GM21515 (cell line): ENCODE results near the gene SUSD2.
"Not testable (repeated sequence)": the region's sequence is repeated elsewhere in the genome, so short reads cannot be mapped to it uniquely, and the experiment has no call there.

Source experiments
- ATAC-seq: cut with Tn5 transposase; IDR thresholded peaks from one replicate; pipeline ENCODE4 v1.9.1; 2021; ENCODE audit not compliant: unreplicated experiment

The SUSD2 gene

DNA sequence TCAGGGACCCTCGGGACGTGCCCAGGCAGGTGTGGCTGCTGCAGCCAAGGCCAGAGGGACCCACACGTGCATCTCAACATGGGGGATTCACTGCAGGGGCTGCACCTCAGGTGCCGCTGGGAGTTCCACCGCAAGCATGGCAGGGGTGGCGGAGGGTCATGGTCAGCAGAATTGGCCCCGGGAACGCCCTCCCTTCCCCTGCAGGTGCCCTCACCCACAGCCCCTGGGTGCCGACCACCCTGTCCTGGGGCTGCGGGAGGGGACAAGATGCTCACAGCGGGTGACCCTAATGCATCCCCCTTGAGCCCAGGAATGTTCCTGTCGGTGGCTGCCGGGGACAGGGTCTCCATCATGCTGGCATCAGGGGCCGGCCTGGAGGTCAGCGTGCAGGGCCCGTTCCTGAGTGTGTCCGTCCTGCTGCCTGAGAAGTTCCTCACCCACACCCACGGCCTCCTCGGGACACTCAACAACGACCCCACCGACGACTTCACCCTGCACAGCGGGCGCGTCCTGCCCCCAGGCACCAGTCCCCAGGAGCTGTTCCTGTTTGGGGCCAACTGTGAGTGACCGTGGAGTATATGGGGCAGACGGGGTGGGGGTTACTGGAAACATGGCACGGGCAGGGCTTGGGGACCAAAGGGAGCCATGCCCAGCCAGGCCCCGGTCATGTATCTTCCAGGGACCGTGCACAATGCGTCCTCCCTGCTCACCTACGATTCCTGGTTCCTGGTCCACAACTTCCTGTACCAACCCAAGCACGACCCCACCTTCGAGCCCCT is 5.8 kb downstream of the SUSD2 start:
- ATAC-seq = no peak

DNA sequence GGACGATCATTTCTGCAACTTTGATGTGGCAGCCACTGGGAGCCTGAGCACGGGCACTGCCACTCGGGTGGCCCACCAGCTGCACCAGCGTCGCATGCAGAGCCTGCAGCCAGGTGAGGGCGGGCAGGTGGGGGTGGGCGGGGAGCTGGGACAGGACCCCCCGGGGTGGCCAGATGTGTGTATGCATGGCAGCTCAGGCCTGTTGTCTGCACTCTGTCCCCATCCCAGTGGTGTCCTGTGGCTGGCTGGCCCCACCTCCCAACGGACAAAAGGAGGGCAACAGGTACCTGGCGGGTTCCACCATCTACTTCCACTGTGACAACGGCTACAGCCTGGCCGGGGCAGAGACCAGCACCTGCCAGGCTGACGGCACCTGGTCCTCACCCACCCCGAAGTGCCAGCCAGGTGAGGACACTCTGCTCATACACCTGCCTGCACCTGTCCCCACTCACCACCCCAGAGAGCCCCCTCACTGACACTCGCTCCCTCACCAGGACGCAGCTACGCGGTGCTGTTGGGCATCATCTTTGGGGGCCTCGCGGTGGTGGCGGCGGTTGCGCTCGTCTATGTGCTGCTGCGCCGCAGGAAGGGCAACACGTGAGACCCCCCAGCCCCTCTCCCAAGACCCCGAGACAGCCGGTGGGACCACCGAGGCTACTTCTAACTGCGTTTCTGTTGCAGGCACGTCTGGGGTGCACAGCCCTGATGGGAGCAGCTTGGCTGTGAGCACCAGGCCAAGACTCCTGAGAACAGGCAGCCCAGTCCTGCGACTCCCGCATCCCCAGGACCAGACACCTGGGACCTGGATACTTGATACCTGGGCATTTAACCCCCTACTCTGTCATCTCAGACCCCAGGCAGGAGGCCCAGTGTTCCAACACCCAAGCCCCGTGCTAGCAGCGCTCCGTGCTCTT is 6.7 kb downstream of the SUSD2 start:
- ATAC-seq = no peak

GRCh38 chr22:24188705-24189248 is 7.5 kb downstream of the SUSD2 start:
- ATAC-seq = no peak

- no peak for ATAC-seq
Observed at GRCh38 chr22:24189249-24190158, 8.2 kb downstream of the SUSD2 start.

- ATAC-seq = no peak
Observed at GRCh38 chr22:24190159-24190540, 8.9 kb downstream of the SUSD2 start.

GRCh38 chr22:24190596-24191208 is 9.4 kb downstream of the SUSD2 start:
- no peak for ATAC-seq

GRCh38 chr22:24191381-24191841 is 10.1 kb downstream of the SUSD2 start:
- ATAC-seq = no peak

- ATAC-seq = no peak
Observed at GRCh38 chr22:24191893-24192292, 10.6 kb downstream of the SUSD2 start.

DNA sequence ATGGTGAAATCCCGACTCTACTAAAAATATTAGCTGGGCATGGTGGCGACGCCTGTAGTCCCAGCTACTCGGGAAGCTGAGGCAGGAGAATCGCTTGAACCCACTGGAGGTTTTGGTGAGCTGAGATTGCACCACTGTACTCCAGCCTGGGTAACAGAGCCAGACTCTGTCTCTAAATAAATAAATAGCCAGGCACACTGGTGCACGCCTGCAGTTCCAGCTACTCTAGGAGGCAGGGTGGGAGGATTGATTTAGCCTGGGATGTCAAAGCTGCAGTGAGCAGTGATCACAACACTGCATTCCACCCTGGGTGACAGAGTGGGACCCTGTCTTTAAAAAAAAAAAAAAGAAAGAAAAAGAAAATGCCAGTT is 17.4 kb downstream of the SUSD2 start:
- ATAC-seq = no peak

GRCh38 chr22:24200619-24201212 is 19.4 kb downstream of the SUSD2 start:
- ATAC-seq = no peak

DNA sequence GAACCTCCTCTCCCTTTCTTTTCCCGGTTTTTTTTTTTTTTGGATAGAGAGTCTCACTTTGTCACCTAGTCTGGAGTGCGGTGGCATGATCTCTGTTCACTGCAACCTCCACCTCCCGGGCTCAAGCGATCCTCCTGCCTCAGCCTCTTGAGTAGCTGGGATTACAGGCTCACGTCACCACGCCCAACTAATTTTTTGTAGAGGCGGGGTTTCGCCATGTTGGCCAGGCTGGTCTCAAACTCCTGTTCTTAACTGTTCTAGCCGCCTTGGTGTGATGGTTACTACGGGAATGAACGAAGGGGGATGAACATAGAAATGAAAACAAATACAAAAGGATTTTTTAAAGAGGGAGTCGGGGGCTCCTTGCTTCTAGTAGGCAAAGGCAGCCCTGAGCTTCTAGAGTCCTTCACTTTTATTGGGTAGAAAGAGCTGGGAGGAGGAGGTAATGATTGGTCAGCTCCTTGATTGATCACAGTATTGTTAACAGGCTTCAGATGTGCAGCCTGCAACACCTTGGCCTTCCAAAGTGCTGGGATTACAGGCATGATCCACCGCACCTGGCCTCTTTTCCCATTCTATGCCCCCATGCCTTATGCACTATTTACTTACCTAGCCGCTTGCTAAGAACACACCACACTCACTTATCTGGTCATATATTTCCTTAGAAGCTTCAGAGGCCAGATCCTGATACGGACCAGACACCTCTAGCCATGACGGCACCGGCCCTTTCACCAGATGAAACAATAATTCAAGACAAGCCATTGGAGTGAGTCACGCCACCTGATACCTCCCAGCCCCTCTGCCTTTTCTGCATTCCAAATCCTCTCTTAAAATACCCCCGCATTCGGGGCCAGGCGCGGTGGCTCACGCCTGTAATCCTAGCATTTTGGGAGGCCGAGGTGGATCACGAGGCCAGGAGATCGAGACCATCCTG is 20.7 kb downstream of the SUSD2 start:
- ATAC-seq = no peak

DNA sequence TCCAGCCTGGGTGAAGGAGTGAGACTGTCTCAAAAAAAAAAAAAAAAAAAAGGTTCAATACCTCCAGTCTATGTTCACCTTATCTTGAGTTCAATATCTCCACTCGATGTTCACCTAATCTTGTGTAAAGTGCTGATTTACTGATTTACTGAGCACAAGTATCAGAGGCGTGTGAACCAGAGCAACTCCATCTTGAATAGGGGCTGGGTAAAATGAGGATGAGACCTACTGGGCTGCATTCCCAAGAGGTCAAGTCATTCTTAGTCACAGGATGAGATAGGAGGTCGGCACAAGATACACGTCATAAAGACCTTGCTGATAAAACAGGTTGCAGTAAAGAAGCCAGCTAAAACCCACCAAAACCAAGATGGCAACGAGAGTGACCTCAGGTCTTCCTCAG is 22.6 kb downstream of the SUSD2 start:
- not testable (repeated sequence) for ATAC-seq

- ATAC-seq = no peak
Observed at GRCh38 chr22:24205438-24206195, 24.3 kb downstream of the SUSD2 start.

DNA sequence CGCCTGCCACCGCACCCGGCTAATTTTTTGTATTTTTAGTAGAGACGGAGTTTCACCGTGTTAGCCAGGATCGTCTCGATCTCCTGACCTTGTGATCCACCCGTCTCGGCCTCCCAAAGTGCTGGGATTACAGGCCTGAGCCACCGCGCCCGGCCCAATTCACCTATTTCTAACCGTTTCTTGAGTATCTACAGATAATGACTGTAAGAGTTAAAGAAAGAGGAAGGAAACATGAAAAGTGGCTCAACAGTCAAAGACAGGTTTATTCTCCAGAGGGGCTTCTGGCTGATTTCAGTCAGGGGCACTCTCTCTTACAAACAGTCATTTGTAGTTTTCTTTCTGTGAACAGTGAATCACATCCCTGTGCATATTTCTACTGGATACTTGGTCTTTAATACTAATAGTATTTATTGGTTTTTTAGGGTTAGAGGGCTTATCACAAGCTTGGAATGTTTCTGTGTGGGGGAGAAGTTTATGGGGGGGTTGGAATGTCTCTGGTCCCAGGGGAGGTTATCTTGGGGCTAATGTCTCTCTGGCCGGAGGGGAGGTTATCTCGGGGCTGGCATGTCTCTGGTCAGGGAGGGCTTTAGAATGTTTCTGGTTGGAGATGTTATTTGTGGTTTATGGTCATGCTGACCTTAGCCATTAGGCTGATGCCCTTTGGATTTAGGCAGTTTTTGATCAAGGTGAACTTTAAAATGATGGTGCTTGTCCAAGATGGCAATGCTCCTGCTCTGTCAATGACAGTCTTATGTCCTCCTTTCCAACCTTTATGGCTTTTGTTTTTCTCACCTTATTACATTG is 25.4 kb downstream of the SUSD2 start:
- ATAC-seq = not testable (repeated sequence)

- ATAC-seq = no peak
Observed at GRCh38 chr22:24207264-24208011, 26.2 kb downstream of the SUSD2 start.

GRCh38 chr22:24208012-24208749 is 26.9 kb downstream of the SUSD2 start:
- no peak for ATAC-seq
